Measurements from ENCODE around the gene TYMS.

GRCh38 chr18:711657-712400 lies 54.4 kb downstream of the TYMS start:
- TF ChIP-seq CTCF (IDR thresholded peaks at IDR 0.05; ENCODE audit: insufficient read depth, low read length) (peak; percentile 13), REST (IDR thresholded peaks at IDR 0.05; ENCODE audit: insufficient replicate concordance, low read depth) (peak; percentile 40), POLR2AphosphoS5 (IDR thresholded peaks at IDR 0.05; ENCODE audit: low read depth) (peak; percentile 85), GABPA (IDR thresholded peaks at IDR 0.05; ENCODE audit: low read depth) (no peak), SPI1 (IDR thresholded peaks at IDR 0.05; ENCODE audit: borderline replicate concordance, low read depth) (0 out of 2 replicates have a peak, but pooled peaks have one; percentile 7)
